K562 (cell line): ENCODE measurements around the gene PNPLA7. TPM values are rescaled to one million over a fixed set of nuclear protein-coding genes. Genes with fewer than 3 reads are reported as not detected.

Experiments
- ASH1L ChIP-seq: fragments of 450-650 bp; IDR thresholded peaks from 2 replicates; pipeline ENCODE4 v1.6.1; 2018; ENCODE audit warnings: borderline replicate concordance, mild to moderate bottlenecking, low read depth; ENCODE audit not compliant: partially characterized antibody
- BRD4 ChIP-seq: fragments of 200-600 bp; sonication (generic); IDR thresholded peaks from 2 replicates; pipeline ENCODE4 v1.6.1; 2017; ENCODE audit warnings: inconsistent platforms
- BRD9 ChIP-seq: fragments of 450-650 bp; IDR thresholded peaks from 2 replicates; pipeline ENCODE4 v1.6.1; 2018; ENCODE audit warnings: low read depth; ENCODE audit not compliant: partially characterized antibody
- CBX5 ChIP-seq: IDR thresholded peaks from 2 replicates; pipeline ENCODE4 v1.6.1; 2014; ENCODE audit warnings: low read depth, borderline replicate concordance
- CHAMP1 ChIP-seq: fragments of 450-650 bp; IDR thresholded peaks from 2 replicates; pipeline ENCODE4 v1.6.1; 2016; ENCODE audit warnings: mild to moderate bottlenecking
- FOXP1 ChIP-seq: sonication (generic); formaldehyde crosslinking; IDR thresholded peaks from 2 replicates; pipeline ENCODE4 v1.8.0; 2022; ENCODE audit warnings: mild to moderate bottlenecking, missing genetic modification reagents
- GTF2F1 ChIP-seq: IDR thresholded peaks from 2 replicates; pipeline ENCODE4 v1.6.1; 2011; ENCODE audit warnings: low read depth, low read length, improper control_type of control experiment
- HBP1 ChIP-seq: fragments of 450-650 bp; formaldehyde crosslinking; IDR thresholded peaks from 2 replicates; pipeline ENCODE4 v1.4.0; 2022; ENCODE audit warnings: missing genetic modification characterization
- HDAC8 ChIP-seq: fragments of 450-650 bp; IDR thresholded peaks from 2 replicates; pipeline ENCODE4 v1.6.1; 2016; ENCODE audit warnings: mild to moderate bottlenecking, missing genetic modification characterization, moderate library complexity, missing compliant biosample characterization
- MAFG ChIP-seq: fragments of 450-650 bp; conservative IDR thresholded peaks from 2 replicates; pipeline ENCODE4 v1.6.1; 2016; ENCODE audit warnings: missing genetic modification characterization, missing compliant biosample characterization
- MCM5 ChIP-seq: fragments of 450-650 bp; IDR thresholded peaks from 2 replicates; pipeline ENCODE4 v1.6.1; 2016; ENCODE audit warnings: low read depth
- MTA3 ChIP-seq: fragments of 450-650 bp; formaldehyde crosslinking; IDR thresholded peaks from 2 replicates; pipeline ENCODE4 v1.6.1; 2017; ENCODE audit warnings: mild to moderate bottlenecking, borderline replicate concordance
- NFXL1 ChIP-seq: fragments of 450-650 bp; formaldehyde crosslinking; IDR thresholded peaks from 2 replicates; pipeline ENCODE4 v1.4.0; 2021; ENCODE audit warnings: mild to moderate bottlenecking
- NR3C1 ChIP-seq: sonication (generic); formaldehyde crosslinking; IDR thresholded peaks from 2 replicates; pipeline ENCODE4 v1.8.1; 2022; ENCODE audit warnings: missing genetic modification reagents
- NUFIP1 ChIP-seq: fragments of 450-650 bp; IDR thresholded peaks from 2 replicates; pipeline ENCODE4 v1.6.1; 2018; ENCODE audit not compliant: partially characterized antibody
- PHF21A ChIP-seq: fragments of 450-650 bp; IDR thresholded peaks from 2 replicates; pipeline ENCODE4 v1.6.1; 2017; ENCODE audit warnings: low read depth, borderline replicate concordance
- PML ChIP-seq: IDR thresholded peaks from 2 replicates; pipeline ENCODE4 v1.6.1; 2012; ENCODE audit warnings: low read length, inconsistent platforms
- SMC3 ChIP-seq: conservative IDR thresholded peaks from 2 replicates; pipeline ENCODE4 v1.6.1; 2011; ENCODE audit warnings: low read depth, low read length, improper control_type of control experiment; ENCODE audit not compliant: insufficient read depth
- TGIF2 ChIP-seq: sonication (generic); formaldehyde crosslinking; IDR thresholded peaks from 2 replicates; pipeline ENCODE4 v1.8.1; 2022; ENCODE audit warnings: mild to moderate bottlenecking, missing genetic modification reagents, moderate library complexity
- ZBTB17 ChIP-seq: fragments of 450-650 bp; formaldehyde crosslinking; IDR thresholded peaks from 2 replicates; pipeline ENCODE4 v1.4.0; 2020; ENCODE audit warnings: mild to moderate bottlenecking
- ZEB2 ChIP-seq: fragments of 450-650 bp; IDR thresholded peaks from 2 replicates; pipeline ENCODE4 v1.6.1; 2016
- ZNF184 ChIP-seq: sonication (generic); formaldehyde crosslinking; IDR thresholded peaks from 2 replicates; pipeline ENCODE4 v1.5.0; 2020; ENCODE audit warnings: missing genetic modification reagents
- ZNF24 ChIP-seq: fragments of 450-650 bp; IDR thresholded peaks from 2 replicates; pipeline ENCODE4 v1.6.1; 2016
- ZNF311 ChIP-seq: fragments of 250-450 bp; sonication (Bioruptor Pico); IDR thresholded peaks from 2 replicates; pipeline ENCODE4 v1.4.0; 2020; ENCODE audit warnings: mild to moderate bottlenecking, moderate library complexity
- ZNF57 ChIP-seq: fragments of 450-650 bp; formaldehyde crosslinking; IDR thresholded peaks from 2 replicates; pipeline ENCODE4 v1.4.0; 2020; ENCODE audit warnings: mild to moderate bottlenecking, moderate library complexity
- ZNF644 ChIP-seq: fragments of 200-800 bp; sonication (Bioruptor generic); IDR thresholded peaks from 2 replicates; pipeline ENCODE4 v1.6.1; 2016; ENCODE audit warnings: low read depth, missing genetic modification characterization, missing compliant biosample characterization
- ZNF699 ChIP-seq: fragments of 250-450 bp; sonication (Bioruptor Pico); IDR thresholded peaks from 2 replicates; pipeline ENCODE4 v1.8.0; 2021; ENCODE audit warnings: mild to moderate bottlenecking, moderate library complexity; ENCODE audit not compliant: insufficient replicate concordance
- ZNF707 ChIP-seq: fragments of 250-450 bp; sonication (Bioruptor Pico); conservative IDR thresholded peaks from 2 replicates; pipeline ENCODE4 v1.8.0; 2022; ENCODE audit warnings: inconsistent platforms, mild to moderate bottlenecking, moderate library complexity
- ZNF75A ChIP-seq: fragments of 450-650 bp; formaldehyde crosslinking; IDR thresholded peaks from 2 replicates; pipeline ENCODE4 v1.4.0; 2020; ENCODE audit warnings: mild to moderate bottlenecking
- ZZZ3 ChIP-seq: fragments of 450-650 bp; IDR thresholded peaks from 2 replicates; pipeline ENCODE4 v1.6.1; 2016; ENCODE audit warnings: antibody characterized with exemption, mild to moderate bottlenecking, moderate library complexity
- polyA plus RNA-seq, 8 experiments: library from polyadenylated mRNA; depleted of rRNA in 4 of 8; stranded (reverse) in 5 of 8; unstranded in 3 of 8; fragments of >200 nt; fragmentation: Nextera tagmentation in 2 of 8; fragmentation: Illumina TruSeq in 1 of 8; extraction: Ambion mirVana in 2 of 8; extraction: Trizol in 1 of 8; gene quantifications; 2 replicates each; pipeline versions ENCODE4 v1.2.1 to v1.2.3, GENCODE V29; 2011 to 2014; ENCODE audit warnings: inconsistent platforms in 1 of 8, missing spikeins in 1 of 8
- total RNA-seq, 7 experiments: library from RNA; depleted of rRNA in 6 of 7; stranded (reverse); fragments of >200 nt in 6 of 7; fragmentation: Illumina TruSeq in 2 of 7; extraction: Trizol in 2 of 7; gene quantifications; 2 replicates each; pipeline versions ENCODE4 v1.2.1 to v1.2.3, GENCODE V29; 2011 to 2021; ENCODE audit warnings: low replicate concordance in 1 of 7

PNPLA7 gene
- total and polyA plus RNA-seq, 9 of the 15 experiments (the other 6 are each of a cell fraction or from before 2014, with no cell fraction given): 0.01 to 0.85 (median 0.19) TPM; not detected in 1

DNA sequence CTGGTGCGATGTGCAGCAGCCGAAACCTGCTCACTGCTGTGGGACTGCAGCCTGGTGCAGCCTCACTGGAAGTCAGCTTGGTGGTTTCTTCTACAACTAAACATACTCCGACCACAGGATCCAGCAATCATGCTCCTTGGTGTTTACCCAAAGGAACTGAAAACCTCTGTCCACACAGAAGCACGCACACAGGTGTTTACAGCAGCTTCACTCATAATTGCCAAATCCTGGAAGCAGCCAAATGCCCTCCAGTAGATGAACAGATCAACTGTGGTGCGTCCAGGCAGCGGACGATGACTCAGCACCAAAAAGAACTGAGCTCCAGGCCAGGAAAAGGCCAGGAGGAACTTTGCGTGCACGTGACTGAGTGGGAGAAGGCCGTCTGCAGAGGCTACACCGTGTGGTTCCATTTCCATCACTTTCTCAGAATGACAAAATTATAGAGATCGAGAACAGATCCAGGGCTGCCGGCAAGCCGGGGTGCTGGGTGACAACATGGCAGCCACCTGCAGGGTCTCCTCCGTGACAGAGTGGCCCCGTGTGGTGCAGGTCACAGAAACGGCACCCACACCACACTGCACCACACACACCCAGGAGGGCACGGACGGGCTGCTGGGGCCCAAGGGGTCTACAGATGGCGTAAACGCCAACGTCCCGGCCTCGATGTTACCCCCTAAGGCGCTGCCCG, 68.0 kb downstream of the PNPLA7 start (continued):
- no peak for TF ChIP-seq ZNF707
- TF ChIP-seq MTA3: peak; percentile 75; the same call in 1 of the 2 replicates
- TF ChIP-seq ZNF311: peak; percentile 23; the same call in 1 of the 2 replicates
- TF ChIP-seq NR3C1: no peak
- no peak for TF ChIP-seq ZBTB17 (CRISPR knock-in tag)
- TF ChIP-seq FOXP1 (CRISPR knock-in tag): no peak
- no peak for TF ChIP-seq CBX5
- TF ChIP-seq ASH1L: no peak
- TF ChIP-seq ZEB2: no peak; the same call in none of the 2 replicates
- peak; percentile 67; the same call in 1 of the 2 replicates for TF ChIP-seq ZNF644
- no peak for TF ChIP-seq SMC3
- TF ChIP-seq BRD4: no peak
- TF ChIP-seq ZNF24: no peak
- peak; percentile 57; the same call in 1 of the 2 replicates for TF ChIP-seq ZNF75A (CRISPR knock-in tag)
- no peak for TF ChIP-seq ZNF184 (CRISPR knock-in tag)
- TF ChIP-seq NUFIP1: no peak
- TF ChIP-seq CHAMP1: no peak
- no peak for TF ChIP-seq GTF2F1
- no peak for TF ChIP-seq TGIF2 (CRISPR knock-in tag)
- no peak for TF ChIP-seq PML
- TF ChIP-seq HDAC8 (tag): 0 out of 2 replicates have a peak, but pooled peaks have one; percentile 26
- no peak for TF ChIP-seq BRD9
- 0 out of 2 replicates have a peak, but pooled peaks have one; percentile 4 for TF ChIP-seq HBP1 (CRISPR knock-in tag)
- TF ChIP-seq ZNF699 (CRISPR knock-in tag): no peak
- peak; percentile 99 for TF ChIP-seq MAFG (tag)
- no peak for TF ChIP-seq ZNF57 (CRISPR knock-in tag)
- TF ChIP-seq MCM5: no peak
- TF ChIP-seq ZZZ3: no peak
- TF ChIP-seq NFXL1: no peak
- no peak for TF ChIP-seq PHF21A
